Adrenal gland (tissue), 5 donors: ENCODE measurements around the gene IL1F10.

Source experiments
- POLR2A ChIP-seq, 2 donors: fragments of 450-650 bp; IDR thresholded peaks; one replicate each; pipeline ENCODE4 v1.6.1; 2017; ENCODE audit warnings: antibody characterized with exemption in 2 of 2, mild to moderate bottlenecking in 2 of 2, moderate library complexity in 1 of 2
- TF ChIP-seq, protein P1 (sequence below), 6 experiments: fragments of 450-650 bp in 4 of 6; fragments of 200-600 bp in 2 of 6; sonication (generic) in 1 of 6; IDR thresholded peaks; 1 replicate in 5 of 6; 2 replicates in 1 of 6; pipeline versions ENCODE4 v1.5.1 to v1.8.0; 2016 to 2021; ENCODE audit warnings: antibody characterized with exemption in 6 of 6, mild to moderate bottlenecking in 2 of 6, moderate library complexity in 1 of 6
- donor health status: DM: no; HTN: no; CAD: no.

DNA sequence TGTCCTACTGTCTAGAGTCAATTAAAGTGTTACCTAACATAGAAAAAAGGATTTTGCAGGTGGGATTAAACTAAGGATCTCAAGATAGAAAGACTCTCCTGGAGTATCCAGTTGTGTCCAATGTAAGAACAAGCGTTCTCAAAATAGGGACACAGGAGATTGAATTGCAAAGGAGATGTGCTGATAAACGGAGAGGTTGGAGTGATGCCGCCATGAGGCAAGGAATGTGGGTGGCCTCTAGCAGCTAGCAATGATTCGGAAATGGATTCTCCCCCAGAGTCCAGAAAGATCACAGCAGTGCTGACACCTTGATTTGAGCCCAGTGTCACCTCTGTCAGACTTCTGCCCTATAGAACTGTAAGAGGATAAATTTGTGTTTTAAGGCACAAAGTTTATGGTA is 35.5 kb downstream of the IL1F10 start:
- TF ChIP-seq, protein P1, sequence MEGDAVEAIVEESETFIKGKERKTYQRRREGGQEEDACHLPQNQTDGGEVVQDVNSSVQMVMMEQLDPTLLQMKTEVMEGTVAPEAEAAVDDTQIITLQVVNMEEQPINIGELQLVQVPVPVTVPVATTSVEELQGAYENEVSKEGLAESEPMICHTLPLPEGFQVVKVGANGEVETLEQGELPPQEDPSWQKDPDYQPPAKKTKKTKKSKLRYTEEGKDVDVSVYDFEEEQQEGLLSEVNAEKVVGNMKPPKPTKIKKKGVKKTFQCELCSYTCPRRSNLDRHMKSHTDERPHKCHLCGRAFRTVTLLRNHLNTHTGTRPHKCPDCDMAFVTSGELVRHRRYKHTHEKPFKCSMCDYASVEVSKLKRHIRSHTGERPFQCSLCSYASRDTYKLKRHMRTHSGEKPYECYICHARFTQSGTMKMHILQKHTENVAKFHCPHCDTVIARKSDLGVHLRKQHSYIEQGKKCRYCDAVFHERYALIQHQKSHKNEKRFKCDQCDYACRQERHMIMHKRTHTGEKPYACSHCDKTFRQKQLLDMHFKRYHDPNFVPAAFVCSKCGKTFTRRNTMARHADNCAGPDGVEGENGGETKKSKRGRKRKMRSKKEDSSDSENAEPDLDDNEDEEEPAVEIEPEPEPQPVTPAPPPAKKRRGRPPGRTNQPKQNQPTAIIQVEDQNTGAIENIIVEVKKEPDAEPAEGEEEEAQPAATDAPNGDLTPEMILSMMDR (IDR thresholded peaks at IDR 0.05) = no peak
- TF ChIP-seq POLR2A (IDR thresholded peaks at IDR 0.05) = no peak
